ENCODE results near the gene ZFR2.
"Not testable (repeated sequence)": the region's sequence is repeated elsewhere in the genome, so short reads cannot be mapped to it uniquely, and the experiment has no call there.

The ZFR2 gene

DNA sequence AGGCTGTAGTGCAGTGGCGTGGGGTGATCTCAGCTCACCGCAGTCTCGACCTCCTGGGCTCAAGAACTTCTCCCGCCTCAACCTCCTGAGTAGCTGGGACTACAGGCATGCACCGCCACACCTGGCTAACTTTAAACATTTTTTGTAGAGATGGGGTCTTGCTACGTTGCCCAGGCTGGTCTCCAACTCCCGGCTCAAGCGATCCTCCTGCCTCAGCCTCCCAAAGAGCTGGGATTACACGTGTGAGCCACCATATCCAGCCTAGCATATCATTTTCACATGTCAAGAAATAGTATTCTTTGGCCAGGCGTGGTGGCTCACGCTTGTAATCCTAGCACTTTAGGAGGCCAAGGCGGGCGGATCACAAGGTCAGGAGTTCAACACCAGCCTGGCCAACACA is 110.5 kb downstream of the ZFR2 start:
- DNase-seq (ENCODE audit: low read depth in 2 of 3, low spot score in 2 of 3): not testable (repeated sequence)

- not testable (repeated sequence) for DNase-seq (ENCODE audit: low read depth in 2 of 3, low spot score in 2 of 3)
These were observed 111.1 kb downstream of the ZFR2 start for GRCh38 chr19:3757705-3758104.

Measured in activated CD8-positive, alpha-beta memory T cell treated with anti-CD3 and anti-CD28 coated beads for 48 hours (primary cell).